Suprapubic skin (tissue), 4 donors: Measurements from ENCODE around the gene RLN3. TPM values are rescaled to one million over a fixed set of nuclear protein-coding genes. Genes with fewer than 3 reads are reported as not detected.
A peak's percentile ranks its signal among the peaks of the same experiment; 100 is the strongest.

Source experiments
- DNase-seq, 2 donors: peaks; one replicate each; pipeline ENCODE4 v3.0.0-alpha.2; 2019; ENCODE audit warnings: low spot score in 2 of 2
- H3K27ac ChIP-seq: fragments of 200-600 bp; sonication (generic); one replicate; pipeline ENCODE4 v1.5.1; 2019
- H3K27me3 ChIP-seq: fragments of 200-600 bp; sonication (generic); one replicate; pipeline ENCODE4 v1.5.1; 2019
- H3K36me3 ChIP-seq: fragments of 200-600 bp; sonication (generic); one replicate; pipeline ENCODE4 v1.5.1; 2019
- H3K4me1 ChIP-seq: fragments of 200-600 bp; sonication (generic); one replicate; pipeline ENCODE4 v1.5.1; 2019
- H3K4me3 ChIP-seq: fragments of 200-600 bp; sonication (generic); one replicate; pipeline ENCODE4 v1.5.1; 2019; ENCODE audit warnings: mild to moderate bottlenecking
- H3K9me3 ChIP-seq: fragments of 200-600 bp; sonication (generic); one replicate; pipeline ENCODE4 v1.5.1; 2019
- EP300 ChIP-seq: sonication (generic); formaldehyde crosslinking; IDR thresholded peaks from one replicate; pipeline ENCODE4 v1.6.1; 2017; ENCODE audit warnings: antibody characterized with exemption
- POLR2A ChIP-seq, 2 donors: fragments of 450-650 bp; IDR thresholded peaks; one replicate each; pipeline ENCODE4 v1.6.1; 2017; ENCODE audit warnings: antibody characterized with exemption in 2 of 2, mild to moderate bottlenecking in 2 of 2, moderate library complexity in 2 of 2
- POLR2AphosphoS5 ChIP-seq, 3 donors: sonication (generic); formaldehyde crosslinking; IDR thresholded peaks; one replicate each; pipeline ENCODE4 v1.6.1; 2017; ENCODE audit warnings: antibody characterized with exemption in 3 of 3
- WGBS: methylation state at CpG from one replicate; pipeline ENCODE4 v1.1.5; 2018; 5-methylcytosine and 5-hydroxymethylcytosine counted together
- total RNA-seq, 4 donors: library from RNA; depleted of rRNA; stranded (reverse); fragments of >200 nt; gene quantifications; one replicate each; pipeline ENCODE4 v1.1.0, GENCODE V29; 2016
- TF ChIP-seq, protein P1 (sequence below), 2 donors: fragments of 200-600 bp in 1 of 2; fragments of 450-650 bp in 1 of 2; sonication (generic) in 1 of 2; IDR thresholded peaks; one replicate each; pipeline ENCODE4 v1.5.1; 2016 to 2019; ENCODE audit warnings: antibody characterized with exemption in 2 of 2, mild to moderate bottlenecking in 1 of 2, moderate library complexity in 1 of 2

RLN3 gene
- total RNA-seq, 4 donors from 2014 or later = not detected

- Histone ChIP-seq H3K4me1 (peaks cover 26% of the 10 kb centered on the region), H3K36me3 (peaks cover 2% of the 10 kb centered on the region), H3K27ac (no peak overlapping the region), H3K9me3 (no peaks in the 10 kb centered on the region), H3K4me3 (no peak overlapping the region), H3K27me3 (no peaks in the 10 kb centered on the region)
- TF ChIP-seq, protein P1, sequence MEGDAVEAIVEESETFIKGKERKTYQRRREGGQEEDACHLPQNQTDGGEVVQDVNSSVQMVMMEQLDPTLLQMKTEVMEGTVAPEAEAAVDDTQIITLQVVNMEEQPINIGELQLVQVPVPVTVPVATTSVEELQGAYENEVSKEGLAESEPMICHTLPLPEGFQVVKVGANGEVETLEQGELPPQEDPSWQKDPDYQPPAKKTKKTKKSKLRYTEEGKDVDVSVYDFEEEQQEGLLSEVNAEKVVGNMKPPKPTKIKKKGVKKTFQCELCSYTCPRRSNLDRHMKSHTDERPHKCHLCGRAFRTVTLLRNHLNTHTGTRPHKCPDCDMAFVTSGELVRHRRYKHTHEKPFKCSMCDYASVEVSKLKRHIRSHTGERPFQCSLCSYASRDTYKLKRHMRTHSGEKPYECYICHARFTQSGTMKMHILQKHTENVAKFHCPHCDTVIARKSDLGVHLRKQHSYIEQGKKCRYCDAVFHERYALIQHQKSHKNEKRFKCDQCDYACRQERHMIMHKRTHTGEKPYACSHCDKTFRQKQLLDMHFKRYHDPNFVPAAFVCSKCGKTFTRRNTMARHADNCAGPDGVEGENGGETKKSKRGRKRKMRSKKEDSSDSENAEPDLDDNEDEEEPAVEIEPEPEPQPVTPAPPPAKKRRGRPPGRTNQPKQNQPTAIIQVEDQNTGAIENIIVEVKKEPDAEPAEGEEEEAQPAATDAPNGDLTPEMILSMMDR (IDR thresholded peaks at IDR 0.05) = no peak
- TF ChIP-seq POLR2A (IDR thresholded peaks at IDR 0.05) (no peak), POLR2AphosphoS5 (IDR thresholded peaks at IDR 0.05) (no peak), EP300 (no peak)
- no peak for DNase-seq
- 83% methylated on average over 1 of the region's 1 CpG for WGBS
Measured at GRCh38 chr19:13998426-13998825, 29.5 kb upstream of the RLN3 start.

- 100% methylated on average over 3 of the region's 3 CpGs for WGBS
- Histone ChIP-seq H3K9me3 (no peaks in the 10 kb centered on the region), H3K27me3 (no peaks in the 10 kb centered on the region), H3K4me1 (peaks cover 33% of the 10 kb centered on the region), H3K4me3 (no peak overlapping the region), H3K27ac (no peak overlapping the region), H3K36me3 (no peaks in the 10 kb centered on the region)
- no peak for TF ChIP-seq POLR2A (IDR thresholded peaks at IDR 0.05)
- no peak for TF ChIP-seq EP300
- TF ChIP-seq, protein P1 (IDR thresholded peaks at IDR 0.05) = no peak
- no peak for TF ChIP-seq POLR2AphosphoS5 (IDR thresholded peaks at IDR 0.05)
- no peak for DNase-seq
Measured at GRCh38 chr19:13999085-13999484, 28.9 kb upstream of the RLN3 start.

DNA sequence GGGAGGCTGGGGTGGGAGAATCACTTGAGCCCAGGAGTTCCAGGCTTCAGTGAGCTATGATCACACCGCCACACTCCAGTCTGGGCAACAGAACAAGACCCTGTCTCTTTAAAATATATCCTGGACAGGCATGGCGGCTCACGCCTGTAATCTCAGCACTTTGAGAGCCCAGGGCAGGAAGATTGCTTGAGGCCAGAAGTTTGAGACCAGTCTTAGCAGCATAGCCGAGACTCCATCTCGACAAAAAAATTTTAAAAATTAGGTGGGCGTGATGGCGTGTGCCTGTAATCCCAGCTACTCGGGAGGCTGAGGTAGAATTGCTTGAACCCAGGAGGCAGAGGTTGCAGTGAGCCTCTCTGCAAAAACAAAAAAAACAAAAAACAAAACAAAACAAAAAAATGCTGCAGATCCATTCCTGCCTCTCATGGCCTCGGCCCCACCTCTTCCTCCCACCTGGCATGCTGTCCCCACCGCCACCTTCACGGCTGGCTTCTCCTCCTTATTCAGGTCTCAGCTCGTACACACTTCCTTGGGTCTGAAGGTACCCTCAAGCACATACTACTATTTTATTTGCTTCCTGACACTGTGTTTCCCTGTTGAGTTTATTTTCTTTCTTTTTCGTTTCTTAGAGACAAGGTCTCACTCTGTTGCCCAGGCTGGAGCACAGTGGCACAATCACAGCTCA lies 27.1 kb upstream of the RLN3 start:
- TF ChIP-seq EP300 (no peak), POLR2A (IDR thresholded peaks at IDR 0.05) (no peak), POLR2AphosphoS5 (IDR thresholded peaks at IDR 0.05) (no peak)
- TF ChIP-seq, protein P1 (IDR thresholded peaks at IDR 0.05) = no peak
- DNase-seq = no peak
- Histone ChIP-seq H3K4me1 (peaks cover 43% of the 10 kb centered on the region), H3K36me3 (no peaks in the 10 kb centered on the region), H3K9me3 (no peaks in the 10 kb centered on the region), H3K27ac (no peak overlapping the region), H3K27me3 (no peaks in the 10 kb centered on the region), H3K4me3 (no peak overlapping the region)
- WGBS = 58% methylated on average over 13 of the region's 13 CpGs

GRCh38 chr19:14002571-14003250 lies 25.2 kb upstream of the RLN3 start:
- no peak for DNase-seq
- no peaks in the 10 kb centered on the region for H3K36me3 ChIP-seq
- no peaks in the 10 kb centered on the region for H3K27me3 ChIP-seq
- H3K4me1 ChIP-seq = peaks cover 50% of the 10 kb centered on the region
- H3K9me3 ChIP-seq = no peaks in the 10 kb centered on the region
- no peak overlapping the region for H3K4me3 ChIP-seq
- H3K27ac ChIP-seq = peak overlapping the region; percentile 65
- 44% methylated on average over 9 of the region's 13 CpGs for WGBS
- TF ChIP-seq, protein P1 (IDR thresholded peaks at IDR 0.05) = no peak
- TF ChIP-seq POLR2AphosphoS5 (IDR thresholded peaks at IDR 0.05) (no peak), POLR2A (IDR thresholded peaks at IDR 0.05) (no peak), EP300 (no peak)

- Histone ChIP-seq H3K27ac (peak overlapping the region; percentile 65), H3K4me3 (no peak overlapping the region), H3K27me3 (no peaks in the 10 kb centered on the region), H3K36me3 (no peaks in the 10 kb centered on the region), H3K9me3 (no peaks in the 10 kb centered on the region), H3K4me1 (peaks cover 50% of the 10 kb centered on the region)
- no peak for TF ChIP-seq POLR2AphosphoS5 (IDR thresholded peaks at IDR 0.05)
- TF ChIP-seq, protein P1 (IDR thresholded peaks at IDR 0.05) = no peak
- no peak for TF ChIP-seq POLR2A (IDR thresholded peaks at IDR 0.05)
- TF ChIP-seq EP300 = no peak
- 30% methylated on average over 10 of the region's 10 CpGs for WGBS
- DNase-seq = no peak
Measured at GRCh38 chr19:14003251-14004055, 24.5 kb upstream of the RLN3 start.
